Natural killer cell (primary cell): ENCODE results near the gene SH3PXD2B. TPM values are rescaled to one million over a fixed set of nuclear protein-coding genes. Genes with fewer than 3 reads are reported as not detected.

Experiments
- ATAC-seq, 3 donors: fragments of 150-1000 bp in 2 of 3; fragments of 200-7000 bp in 1 of 3; cut with Tn5 transposase; 1 replicate in 1 of 3; 2 replicates in 2 of 3; pipeline ENCODE4 v1.10.0; 2021; ENCODE audit warnings: mild to moderate bottlenecking in 2 of 3, moderate library complexity in 2 of 3
- DNase-seq, 2 donors: peaks; one replicate each; pipeline versions ENCODE4 v3.0.0 to v3.0.0-alpha.2; 2013 to 2021; ENCODE audit warnings: mixed read lengths in 1 of 2
- H3K27ac ChIP-seq: one replicate; pipeline ENCODE4 v1.5.1; 2013; ENCODE audit warnings: mild to moderate bottlenecking, low read length
- H3K27me3 ChIP-seq: one replicate; pipeline ENCODE4 v1.6.1; 2013; ENCODE audit warnings: low read length; ENCODE audit not compliant: control insufficient read depth, insufficient read depth
- H3K36me3 ChIP-seq: one replicate; pipeline ENCODE4 v1.6.1; 2013; ENCODE audit warnings: low read length; ENCODE audit not compliant: control insufficient read depth, insufficient read depth
- H3K4me1 ChIP-seq: one replicate; pipeline ENCODE4 v1.6.1; 2013; ENCODE audit warnings: low read length; ENCODE audit not compliant: control insufficient read depth, insufficient read depth
- H3K4me3 ChIP-seq: one replicate; pipeline ENCODE4 v1.5.1; 2013; ENCODE audit warnings: low read length
- H3K9me3 ChIP-seq: one replicate; pipeline ENCODE4 v1.6.1; 2013; ENCODE audit warnings: low read length; ENCODE audit not compliant: control insufficient read depth, insufficient read depth
- H3K27ac Mint-ChIP-seq, 2 donors: one replicate each; pipeline ENCODE4 v1.8.0; 2022; ENCODE audit warnings: mild to moderate bottlenecking in 2 of 2, mixed read lengths in 2 of 2, moderate library complexity in 1 of 2
- H3K27me3 Mint-ChIP-seq, 2 donors: one replicate each; pipeline ENCODE4 v1.8.0; 2022; ENCODE audit warnings: low read depth in 2 of 2, mixed read lengths in 2 of 2
- H3K36me3 Mint-ChIP-seq: one replicate; pipeline ENCODE4 v1.8.0; 2022; ENCODE audit warnings: mixed read lengths
- H3K4me1 Mint-ChIP-seq, 2 donors: one replicate each; pipeline ENCODE4 v1.8.0; 2022; ENCODE audit warnings: mixed read lengths in 2 of 2
- H3K4me3 Mint-ChIP-seq: one replicate; pipeline ENCODE4 v1.8.0; 2022; ENCODE audit warnings: mild to moderate bottlenecking, moderate library complexity, mixed read lengths
- H3K9me3 Mint-ChIP-seq, 2 donors: one replicate each; pipeline ENCODE4 v1.8.0; 2022; ENCODE audit warnings: mixed read lengths in 2 of 2
- WGBS: methylation state at CpG from one replicate; pipeline ENCODE4 v1.1.7; 2013; ENCODE audit warnings: missing lambda C conversion rate; ENCODE audit not compliant: insufficient coverage; 5-methylcytosine and 5-hydroxymethylcytosine counted together
- intact Hi-C: fragments of 100-400 bp; cut with micrococcal nuclease; formaldehyde crosslinking; loops from one replicate; pipeline ENCODE4 v1.14.2; 2022
- total RNA-seq, 4 donors: library from RNA; stranded (reverse); fragments of 120-200 nt in 1 of 4; gene quantifications; one replicate each; pipeline versions ENCODE4 v1.2.3 to v1.2.4, GENCODE V29; 2013 to 2022
- TF ChIP-seq, protein P1 (sequence below): fragments of 200-600 bp; IDR thresholded peaks from one replicate; pipeline ENCODE4 v1.8.0; 2022; ENCODE audit warnings: antibody characterized with exemption

The SH3PXD2B gene
- total RNA-seq, 3 donors from 2014 or later (not counting 1 experiment from before 2014, with no cell fraction given): 0.25 to 0.35 TPM; not detected in 1

DNA sequence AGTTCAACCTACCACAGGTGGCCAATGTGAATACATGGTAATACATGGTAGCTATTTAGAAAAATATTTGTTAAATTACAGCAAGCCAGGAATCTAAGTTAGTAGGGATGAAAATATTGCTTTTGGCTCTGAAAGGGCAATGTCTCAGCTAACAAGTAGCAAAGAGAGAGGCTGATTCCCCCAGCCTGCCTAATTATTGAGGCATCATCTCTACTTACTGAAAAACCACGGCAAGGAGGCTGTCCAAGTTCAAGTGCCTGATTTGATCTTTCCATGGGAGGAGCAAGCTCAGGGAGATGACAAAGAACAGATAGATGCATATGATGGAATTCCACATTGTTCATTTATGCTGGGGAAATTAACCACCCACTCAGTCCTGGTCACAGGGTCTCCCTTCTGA lies 142.0 kb downstream of the SH3PXD2B start:
- TF ChIP-seq, protein P1, sequence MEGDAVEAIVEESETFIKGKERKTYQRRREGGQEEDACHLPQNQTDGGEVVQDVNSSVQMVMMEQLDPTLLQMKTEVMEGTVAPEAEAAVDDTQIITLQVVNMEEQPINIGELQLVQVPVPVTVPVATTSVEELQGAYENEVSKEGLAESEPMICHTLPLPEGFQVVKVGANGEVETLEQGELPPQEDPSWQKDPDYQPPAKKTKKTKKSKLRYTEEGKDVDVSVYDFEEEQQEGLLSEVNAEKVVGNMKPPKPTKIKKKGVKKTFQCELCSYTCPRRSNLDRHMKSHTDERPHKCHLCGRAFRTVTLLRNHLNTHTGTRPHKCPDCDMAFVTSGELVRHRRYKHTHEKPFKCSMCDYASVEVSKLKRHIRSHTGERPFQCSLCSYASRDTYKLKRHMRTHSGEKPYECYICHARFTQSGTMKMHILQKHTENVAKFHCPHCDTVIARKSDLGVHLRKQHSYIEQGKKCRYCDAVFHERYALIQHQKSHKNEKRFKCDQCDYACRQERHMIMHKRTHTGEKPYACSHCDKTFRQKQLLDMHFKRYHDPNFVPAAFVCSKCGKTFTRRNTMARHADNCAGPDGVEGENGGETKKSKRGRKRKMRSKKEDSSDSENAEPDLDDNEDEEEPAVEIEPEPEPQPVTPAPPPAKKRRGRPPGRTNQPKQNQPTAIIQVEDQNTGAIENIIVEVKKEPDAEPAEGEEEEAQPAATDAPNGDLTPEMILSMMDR: no peak
- Mint-ChIP-seq H3K4me1 (no peaks in the 10 kb centered on the region), H3K27me3 (peaks cover 3 to 14% of the 10 kb centered on the region in 2 donors), H3K27ac (no peak overlapping the region), H3K36me3 (no peaks in the 10 kb centered on the region), H3K4me3 (no peak overlapping the region), H3K9me3 (no peaks in the 10 kb centered on the region)
- H3K9me3 ChIP-seq: no peaks in the 10 kb centered on the region
- ATAC-seq (no peak), DNase-seq (no peak)
- H3K36me3 ChIP-seq: no peaks in the 10 kb centered on the region
- no peak overlapping the region for H3K4me3 ChIP-seq
- no peaks in the 10 kb centered on the region for H3K4me1 ChIP-seq
- WGBS: 89% methylated on average over 1 of the region's 1 CpG
- H3K27me3 ChIP-seq: no peaks in the 10 kb centered on the region
- intact Hi-C loops: no loop called here
- no peak overlapping the region for H3K27ac ChIP-seq

DNA sequence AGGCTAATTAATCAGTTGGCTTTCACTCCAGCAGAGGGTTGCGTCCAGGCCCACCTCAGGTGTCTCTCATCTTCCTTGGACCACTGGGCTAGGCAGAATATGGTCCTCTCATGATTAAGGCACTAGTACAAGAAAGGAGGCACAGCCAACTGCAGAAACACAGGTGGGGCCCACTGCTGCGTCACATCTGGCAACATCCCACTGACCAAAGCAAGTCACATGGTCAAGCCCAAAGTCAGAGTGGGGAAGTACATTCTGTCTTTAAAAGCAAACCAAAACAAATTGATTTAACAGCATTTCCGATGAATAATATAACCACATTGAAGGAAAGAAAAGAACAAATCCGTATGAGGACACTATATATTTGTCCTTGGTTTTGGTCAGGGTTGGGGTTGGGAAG lies 142.7 kb downstream of the SH3PXD2B start:
- TF ChIP-seq, protein P1: no peak
- Mint-ChIP-seq H3K4me1 (no peaks in the 10 kb centered on the region), H3K27ac (no peak overlapping the region), H3K4me3 (no peak overlapping the region), H3K27me3 (peaks cover 3 to 14% of the 10 kb centered on the region in 2 donors), H3K36me3 (no peaks in the 10 kb centered on the region), H3K9me3 (no peaks in the 10 kb centered on the region)
- 76% methylated on average over 3 of the region's 4 CpGs for WGBS
- intact Hi-C loops: no loop called here
- Histone ChIP-seq H3K4me3 (no peak overlapping the region), H3K9me3 (no peaks in the 10 kb centered on the region), H3K27me3 (no peaks in the 10 kb centered on the region), H3K36me3 (no peaks in the 10 kb centered on the region), H3K4me1 (no peaks in the 10 kb centered on the region), H3K27ac (no peak overlapping the region)
- ATAC-seq (no peak), DNase-seq (no peak)

DNA sequence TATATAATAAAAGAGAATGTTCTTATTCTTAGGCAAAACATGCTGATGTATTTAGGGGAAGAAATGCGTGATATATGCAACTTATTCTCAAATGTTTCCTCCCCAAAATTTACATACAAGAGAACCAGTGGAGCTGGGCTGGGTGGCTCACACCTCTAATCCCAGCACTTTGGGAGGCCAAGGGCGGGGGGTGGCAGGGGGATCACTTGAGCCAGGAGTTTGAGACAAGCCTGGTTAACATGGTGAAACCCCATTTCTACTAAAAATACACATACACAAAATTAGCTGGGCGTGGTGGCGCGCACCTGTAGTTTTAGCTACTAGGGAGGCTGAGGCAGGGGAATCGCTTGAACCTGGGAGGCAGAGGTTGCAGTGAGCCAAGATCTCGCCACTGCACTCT lies 143.3 kb downstream of the SH3PXD2B start:
- no peak overlapping the region for H3K27ac Mint-ChIP-seq
- H3K4me1 Mint-ChIP-seq: no peaks in the 10 kb centered on the region
- ATAC-seq (no peak), DNase-seq (no peak)
- no peaks in the 10 kb centered on the region for H3K36me3 Mint-ChIP-seq
- no peaks in the 10 kb centered on the region for H3K9me3 Mint-ChIP-seq
- H3K27me3 Mint-ChIP-seq: peaks cover 3 to 14% of the 10 kb centered on the region in 2 donors
- intact Hi-C loops: no loop called here
- WGBS: 93% methylated on average over 6 of the region's 7 CpGs
- H3K4me3 Mint-ChIP-seq: no peak overlapping the region
- Histone ChIP-seq H3K36me3 (no peaks in the 10 kb centered on the region), H3K27ac (no peak overlapping the region), H3K27me3 (no peaks in the 10 kb centered on the region), H3K4me1 (no peaks in the 10 kb centered on the region), H3K4me3 (no peak overlapping the region), H3K9me3 (no peaks in the 10 kb centered on the region)
- TF ChIP-seq, protein P1: no peak

DNA sequence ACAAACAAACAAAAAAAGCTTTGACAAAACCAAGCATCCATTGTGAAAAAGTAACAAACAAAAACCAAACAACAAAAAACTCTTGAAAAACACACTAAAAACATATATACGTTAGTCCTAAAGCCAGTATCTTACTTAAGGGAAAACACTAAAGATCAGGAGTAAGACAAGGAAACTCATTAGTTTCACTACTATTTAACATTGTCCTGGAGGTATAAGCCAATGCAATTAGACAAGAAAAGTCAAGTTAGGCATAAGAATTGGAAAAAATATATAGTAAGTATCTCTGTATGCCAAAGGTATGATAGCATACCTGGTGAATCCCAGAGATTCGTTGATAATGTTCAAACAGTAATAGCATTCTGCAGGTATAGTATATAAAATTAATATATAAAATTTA lies 148.9 kb downstream of the SH3PXD2B start:
- Histone ChIP-seq H3K27ac (no peak overlapping the region), H3K4me3 (no peak overlapping the region), H3K36me3 (no peaks in the 10 kb centered on the region), H3K4me1 (no peaks in the 10 kb centered on the region), H3K27me3 (no peaks in the 10 kb centered on the region), H3K9me3 (peaks cover 3% of the 10 kb centered on the region)
- intact Hi-C loops: no loop called here
- Mint-ChIP-seq H3K27ac (no peak overlapping the region), H3K36me3 (no peaks in the 10 kb centered on the region), H3K4me1 (no peaks in the 10 kb centered on the region), H3K27me3 (peaks cover 14 to 28% of the 10 kb centered on the region in 2 donors), H3K9me3 (no peaks in the 10 kb centered on the region), H3K4me3 (no peak overlapping the region)
- no peak for DNase-seq
- ATAC-seq: no peak
- TF ChIP-seq, protein P1: no peak
- WGBS: 100% methylated on average over 1 of the region's 2 CpGs
